Panc1 (cell line): ENCODE data around the gene MAML3.

Experiments
- POLR2AphosphoS5 ChIP-seq: IDR thresholded peaks from 2 replicates; pipeline ENCODE4 v1.6.1; 2012; ENCODE audit warnings: mild to moderate bottlenecking, low read depth, low read length, moderate library complexity
- TF ChIP-seq, protein P1 (sequence below): fragments of 450-650 bp; IDR thresholded peaks from 2 replicates; pipeline ENCODE4 v1.5.1; 2017; ENCODE audit warnings: mild to moderate bottlenecking

GRCh38 chr4:139760567-139760966, 393.4 kb downstream of the MAML3 start:
- no peak for TF ChIP-seq POLR2AphosphoS5
- TF ChIP-seq, protein P1, sequence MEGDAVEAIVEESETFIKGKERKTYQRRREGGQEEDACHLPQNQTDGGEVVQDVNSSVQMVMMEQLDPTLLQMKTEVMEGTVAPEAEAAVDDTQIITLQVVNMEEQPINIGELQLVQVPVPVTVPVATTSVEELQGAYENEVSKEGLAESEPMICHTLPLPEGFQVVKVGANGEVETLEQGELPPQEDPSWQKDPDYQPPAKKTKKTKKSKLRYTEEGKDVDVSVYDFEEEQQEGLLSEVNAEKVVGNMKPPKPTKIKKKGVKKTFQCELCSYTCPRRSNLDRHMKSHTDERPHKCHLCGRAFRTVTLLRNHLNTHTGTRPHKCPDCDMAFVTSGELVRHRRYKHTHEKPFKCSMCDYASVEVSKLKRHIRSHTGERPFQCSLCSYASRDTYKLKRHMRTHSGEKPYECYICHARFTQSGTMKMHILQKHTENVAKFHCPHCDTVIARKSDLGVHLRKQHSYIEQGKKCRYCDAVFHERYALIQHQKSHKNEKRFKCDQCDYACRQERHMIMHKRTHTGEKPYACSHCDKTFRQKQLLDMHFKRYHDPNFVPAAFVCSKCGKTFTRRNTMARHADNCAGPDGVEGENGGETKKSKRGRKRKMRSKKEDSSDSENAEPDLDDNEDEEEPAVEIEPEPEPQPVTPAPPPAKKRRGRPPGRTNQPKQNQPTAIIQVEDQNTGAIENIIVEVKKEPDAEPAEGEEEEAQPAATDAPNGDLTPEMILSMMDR, result no peak
